Measurements from ENCODE around the gene HOXD10. TPM values are rescaled to one million over a fixed set of nuclear protein-coding genes. Genes with fewer than 3 reads are reported as not detected.

The HOXD10 gene
- total and polyA plus RNA-seq, 9 of the 15 experiments (the other 6 are each of a cell fraction or from before 2014, with no cell fraction given): not detected

DNA sequence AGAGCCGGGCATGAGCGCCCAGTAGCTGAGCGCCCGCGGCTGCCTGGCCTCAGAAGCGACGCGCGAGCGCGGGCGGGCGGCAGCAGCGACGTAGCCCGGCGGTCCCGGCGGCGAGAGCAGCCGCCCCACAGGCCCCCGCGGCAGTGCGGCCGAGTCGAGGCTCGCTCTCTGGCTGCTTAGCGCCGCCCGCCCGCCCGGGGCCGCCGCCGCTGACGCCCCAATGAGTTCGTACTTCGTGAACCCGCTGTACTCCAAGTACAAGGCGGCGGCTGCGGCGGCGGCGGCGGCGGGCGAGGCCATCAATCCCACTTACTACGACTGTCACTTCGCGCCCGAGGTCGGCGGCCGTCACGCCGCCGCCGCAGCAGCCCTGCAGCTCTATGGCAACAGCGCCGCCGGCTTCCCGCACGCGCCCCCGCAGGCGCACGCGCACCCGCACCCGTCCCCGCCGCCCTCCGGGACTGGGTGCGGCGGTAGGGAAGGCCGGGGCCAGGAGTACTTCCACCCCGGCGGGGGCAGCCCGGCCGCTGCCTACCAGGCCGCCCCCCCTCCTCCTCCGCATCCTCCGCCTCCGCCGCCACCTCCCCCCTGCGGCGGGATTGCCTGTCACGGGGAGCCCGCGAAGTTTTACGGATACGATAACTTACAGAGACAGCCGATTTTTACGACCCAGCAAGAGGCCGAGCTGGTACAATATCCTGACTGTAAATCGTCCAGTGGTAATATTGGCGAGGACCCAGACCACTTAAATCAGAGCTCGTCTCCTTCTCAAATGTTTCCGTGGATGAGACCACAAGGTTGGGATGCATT is 13.8 kb downstream of the HOXD10 start (continued):
- TF ChIP-seq, protein P1, sequence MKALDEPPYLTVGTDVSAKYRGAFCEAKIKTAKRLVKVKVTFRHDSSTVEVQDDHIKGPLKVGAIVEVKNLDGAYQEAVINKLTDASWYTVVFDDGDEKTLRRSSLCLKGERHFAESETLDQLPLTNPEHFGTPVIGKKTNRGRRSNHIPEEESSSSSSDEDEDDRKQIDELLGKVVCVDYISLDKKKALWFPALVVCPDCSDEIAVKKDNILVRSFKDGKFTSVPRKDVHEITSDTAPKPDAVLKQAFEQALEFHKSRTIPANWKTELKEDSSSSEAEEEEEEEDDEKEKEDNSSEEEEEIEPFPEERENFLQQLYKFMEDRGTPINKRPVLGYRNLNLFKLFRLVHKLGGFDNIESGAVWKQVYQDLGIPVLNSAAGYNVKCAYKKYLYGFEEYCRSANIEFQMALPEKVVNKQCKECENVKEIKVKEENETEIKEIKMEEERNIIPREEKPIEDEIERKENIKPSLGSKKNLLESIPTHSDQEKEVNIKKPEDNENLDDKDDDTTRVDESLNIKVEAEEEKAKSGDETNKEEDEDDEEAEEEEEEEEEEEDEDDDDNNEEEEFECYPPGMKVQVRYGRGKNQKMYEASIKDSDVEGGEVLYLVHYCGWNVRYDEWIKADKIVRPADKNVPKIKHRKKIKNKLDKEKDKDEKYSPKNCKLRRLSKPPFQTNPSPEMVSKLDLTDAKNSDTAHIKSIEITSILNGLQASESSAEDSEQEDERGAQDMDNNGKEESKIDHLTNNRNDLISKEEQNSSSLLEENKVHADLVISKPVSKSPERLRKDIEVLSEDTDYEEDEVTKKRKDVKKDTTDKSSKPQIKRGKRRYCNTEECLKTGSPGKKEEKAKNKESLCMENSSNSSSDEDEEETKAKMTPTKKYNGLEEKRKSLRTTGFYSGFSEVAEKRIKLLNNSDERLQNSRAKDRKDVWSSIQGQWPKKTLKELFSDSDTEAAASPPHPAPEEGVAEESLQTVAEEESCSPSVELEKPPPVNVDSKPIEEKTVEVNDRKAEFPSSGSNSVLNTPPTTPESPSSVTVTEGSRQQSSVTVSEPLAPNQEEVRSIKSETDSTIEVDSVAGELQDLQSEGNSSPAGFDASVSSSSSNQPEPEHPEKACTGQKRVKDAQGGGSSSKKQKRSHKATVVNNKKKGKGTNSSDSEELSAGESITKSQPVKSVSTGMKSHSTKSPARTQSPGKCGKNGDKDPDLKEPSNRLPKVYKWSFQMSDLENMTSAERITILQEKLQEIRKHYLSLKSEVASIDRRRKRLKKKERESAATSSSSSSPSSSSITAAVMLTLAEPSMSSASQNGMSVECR (CRISPR knock-in tag; IDR thresholded peaks at IDR 0.05): no peak
- TF ChIP-seq CTBP1 (IDR thresholded peaks at IDR 0.05; ENCODE audit: borderline replicate concordance) (peak; percentile 86), CEBPB (tag; IDR thresholded peaks at IDR 0.05) (no peak), THRAP3 (IDR thresholded peaks at IDR 0.05; ENCODE audit: borderline replicate concordance) (no peak), ERF (CRISPR knock-in tag; IDR thresholded peaks at IDR 0.05) (no peak), CXXC5 (CRISPR knock-in tag; IDR thresholded peaks at IDR 0.05) (peak; percentile 80), EP400 (IDR thresholded peaks at IDR 0.05) (no peak), BRD9 (IDR thresholded peaks at IDR 0.05; ENCODE audit: low read depth, partially characterized antibody) (no peak), FIP1L1 (IDR thresholded peaks at IDR 0.05; ENCODE audit: low read depth, low read length, poor library complexity, severe bottlenecking) (no peak), OTX1 (CRISPR knock-in tag; IDR thresholded peaks at IDR 0.05) (no peak), TGIF2 (CRISPR knock-in tag; IDR thresholded peaks at IDR 0.05) (no peak), GATAD2B (IDR thresholded peaks at IDR 0.05; ENCODE audit: borderline replicate concordance) (no peak), YBX1 (IDR thresholded peaks at IDR 0.05) (no peak), BRD4 (IDR thresholded peaks at IDR 0.05) (no peak), CBX5 (IDR thresholded peaks at IDR 0.05; ENCODE audit: borderline replicate concordance, low read depth) (no peak), PHB (CRISPR knock-in tag; IDR thresholded peaks at IDR 0.05) (no peak), KLF1 (tag; IDR thresholded peaks at IDR 0.05) (no peak), ZNF12 (CRISPR knock-in tag; IDR thresholded peaks at IDR 0.05) (no peak), MAZ (CRISPR knock-in tag; conservative IDR thresholded peaks at IDR 0.05 in 1 of 2, IDR thresholded peaks at IDR 0.05 in 1 of 2) (peak in 1 of 2 experiments; percentile 60; a peak in 2 of 4 replicates), ZNF668 (CRISPR knock-in tag; IDR thresholded peaks at IDR 0.05) (no peak), ZNF77 (CRISPR knock-in tag; IDR thresholded peaks at IDR 0.05) (no peak)
- TF ChIP-seq, protein P2, sequence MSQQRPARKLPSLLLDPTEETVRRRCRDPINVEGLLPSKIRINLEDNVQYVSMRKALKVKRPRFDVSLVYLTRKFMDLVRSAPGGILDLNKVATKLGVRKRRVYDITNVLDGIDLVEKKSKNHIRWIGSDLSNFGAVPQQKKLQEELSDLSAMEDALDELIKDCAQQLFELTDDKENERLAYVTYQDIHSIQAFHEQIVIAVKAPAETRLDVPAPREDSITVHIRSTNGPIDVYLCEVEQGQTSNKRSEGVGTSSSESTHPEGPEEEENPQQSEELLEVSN (IDR thresholded peaks at IDR 0.05; ENCODE audit: borderline replicate concordance in 1 of 2, extremely low read depth in 1 of 2, insufficient read depth in 1 of 2, insufficient read length in 1 of 2, low read depth in 1 of 2, low read length in 1 of 2, poor library complexity in 1 of 2, severe bottlenecking in 1 of 2): peak in 1 of 2 experiments; percentile 80
- TF ChIP-seq, protein P3, sequence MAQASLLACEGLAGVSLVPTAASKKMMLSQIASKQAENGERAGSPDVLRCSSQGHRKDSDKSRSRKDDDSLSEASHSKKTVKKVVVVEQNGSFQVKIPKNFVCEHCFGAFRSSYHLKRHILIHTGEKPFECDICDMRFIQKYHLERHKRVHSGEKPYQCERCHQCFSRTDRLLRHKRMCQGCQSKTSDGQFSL (CRISPR knock-in tag; IDR thresholded peaks at IDR 0.05): 0 out of 2 replicates have a peak, but pooled peaks have one; percentile 28
- TF ChIP-seq, protein P3 (tag; IDR thresholded peaks at IDR 0.05): no peak
